ENCODE data around the gene PPP2R2D.

The PPP2R2D gene

GRCh38 chr10:132003282-132003924 lies 102.6 kb downstream of the PPP2R2D start:
- DNase-seq: no peak

- no peak for DNase-seq
Observed at GRCh38 chr10:132004052-132004451, 103.2 kb downstream of the PPP2R2D start.

- no peak for DNase-seq
Observed at GRCh38 chr10:132005147-132005546, 104.3 kb downstream of the PPP2R2D start.

- no peak for DNase-seq
Observed at GRCh38 chr10:132006966-132007365, 106.2 kb downstream of the PPP2R2D start.

- DNase-seq: no peak
Observed at GRCh38 chr10:132007681-132008080, 106.9 kb downstream of the PPP2R2D start.

Data from activated gamma-delta T cell (primary cell).